Right lung (tissue), 5 donors: ENCODE data around the gene SSH2. TPM values are rescaled to one million over a fixed set of nuclear protein-coding genes. Genes with fewer than 3 reads are reported as not detected.

Source experiments
- DNase-seq, 2 donors: peaks; one replicate each; pipeline ENCODE4 v3.0.0-alpha.2; 2013
- polyA plus RNA-seq, 5 donors: library from polyadenylated mRNA; unstranded; fragments of 120-200 nt; gene quantifications; one replicate each; pipeline versions ENCODE4 v1.2.1 to v1.2.3, GENCODE V29; 2013; ENCODE audit warnings: inconsistent platforms in 1 of 5, low replicate concordance in 1 of 5; ENCODE audit not compliant: insufficient read length in 5 of 5, insufficient read depth in 1 of 5

Gene SSH2
- polyA plus RNA-seq, 5 donors, result 18.2 to 24.1 (median 23.7) TPM

GRCh38 chr17:29624586-29624985 lies 305.4 kb downstream of the SSH2 start:
- no peak for DNase-seq

- DNase-seq, result no peak
Measured at GRCh38 chr17:29623283-29623647, 306.8 kb downstream of the SSH2 start.

DNA sequence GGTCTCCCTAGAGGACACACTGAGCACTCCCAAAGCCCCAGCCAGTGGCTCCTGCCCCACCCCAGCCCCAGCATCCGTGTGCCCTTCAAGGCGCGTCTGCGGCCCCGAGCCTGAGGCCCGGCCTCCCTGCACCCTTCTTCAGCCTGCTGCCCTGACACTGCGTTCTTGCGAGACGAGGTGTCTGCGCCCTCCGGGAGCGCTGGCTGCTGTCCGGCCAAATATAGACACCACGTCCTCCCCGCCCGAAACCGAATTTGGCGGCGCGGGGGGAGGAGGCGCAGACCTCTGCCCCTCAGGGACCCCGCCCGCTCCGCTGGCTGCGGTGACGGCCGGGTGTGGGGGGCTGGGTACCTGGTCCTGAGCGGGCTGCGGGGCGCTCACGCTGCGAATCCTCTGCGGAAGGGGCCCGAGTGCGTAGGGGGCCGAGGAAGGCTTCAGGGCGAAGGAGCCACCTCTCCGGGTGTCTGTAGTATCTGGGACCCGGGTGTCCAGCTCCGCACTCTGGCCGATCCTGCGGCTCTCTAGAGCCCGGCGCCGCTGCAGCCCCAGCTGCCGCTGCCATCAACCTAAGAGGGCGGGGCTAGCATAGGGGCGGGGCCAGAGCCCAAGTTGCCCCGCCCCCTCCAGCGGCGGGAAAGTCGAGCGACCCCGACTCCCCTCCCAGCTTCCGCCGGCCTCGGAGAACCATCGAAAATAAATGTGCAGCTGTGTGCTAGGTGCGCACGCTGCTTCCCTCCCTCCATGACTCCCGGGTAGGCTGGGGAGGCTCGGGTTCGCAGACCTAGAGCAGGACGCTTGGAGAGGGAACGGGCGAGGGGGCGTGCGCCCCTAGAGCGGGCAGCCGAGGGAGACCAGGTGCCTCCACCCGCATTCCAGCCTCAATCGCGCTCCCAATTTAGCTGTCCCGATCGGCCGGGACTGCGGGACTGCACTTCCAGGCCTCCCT lies 307.4 kb downstream of the SSH2 start, which contains the start of gene CORO6:
CORO6 (minus strand) TSS at position 576 of the 946 bp plus-strand sequence. CDS start 1,491 bp downstream, outside the sequence.
- DNase-seq, result no peak

DNA sequence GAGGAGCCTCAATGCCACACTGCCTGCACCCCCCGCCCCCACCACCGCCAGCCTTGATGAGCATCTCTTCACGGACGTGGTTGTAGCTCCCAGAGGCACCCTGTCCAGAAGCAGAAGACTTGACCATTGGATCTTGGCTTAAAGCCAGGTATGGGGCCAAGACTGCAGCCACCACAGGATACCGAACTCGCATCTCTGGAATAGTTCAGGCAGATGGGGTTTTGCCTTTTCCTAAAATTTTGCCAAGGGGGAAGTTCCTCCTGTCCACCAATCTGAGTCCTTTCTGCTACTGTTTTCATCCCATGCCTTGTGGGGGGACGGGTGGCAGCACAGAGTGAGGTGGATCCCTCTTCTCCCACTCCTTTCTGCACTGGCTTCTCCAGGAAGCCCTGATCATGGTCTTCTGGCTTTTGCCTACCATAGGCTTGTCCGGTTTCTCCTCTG lies 308.3 kb downstream of the SSH2 start:
- no peak for DNase-seq

- DNase-seq, result no peak
Measured at GRCh38 chr17:29620779-29621500, 309.1 kb downstream of the SSH2 start.

GRCh38 chr17:29620271-29620670 lies 309.8 kb downstream of the SSH2 start:
- DNase-seq, result no peak

- DNase-seq, result no peak
Measured at GRCh38 chr17:29619251-29619650, 310.8 kb downstream of the SSH2 start.

GRCh38 chr17:29618272-29619065 lies 311.6 kb downstream of the SSH2 start:
- DNase-seq, result no peak

GRCh38 chr17:29617481-29618271 lies 312.4 kb downstream of the SSH2 start:
- no peak for DNase-seq

DNA sequence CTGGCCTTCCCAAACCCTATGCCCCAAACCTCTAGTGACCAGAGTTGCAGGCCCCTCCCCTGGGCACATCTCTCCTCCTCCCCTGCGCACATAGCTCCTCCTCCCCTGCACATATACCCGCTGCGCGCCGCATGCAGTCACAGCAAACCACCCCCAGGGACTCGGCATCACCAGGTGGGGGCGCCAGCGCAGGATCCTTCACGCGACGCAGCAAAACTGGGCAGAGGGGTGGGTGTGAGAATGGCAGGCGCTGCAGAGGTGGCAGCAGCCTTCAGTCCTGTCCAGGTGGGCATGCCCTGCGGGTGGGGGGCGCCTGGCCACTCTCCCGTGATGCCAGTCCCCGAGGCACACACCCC lies 312.9 kb downstream of the SSH2 start:
- no peak for DNase-seq

GRCh38 chr17:29616300-29617048 lies 313.6 kb downstream of the SSH2 start:
- DNase-seq, result no peak

DNA sequence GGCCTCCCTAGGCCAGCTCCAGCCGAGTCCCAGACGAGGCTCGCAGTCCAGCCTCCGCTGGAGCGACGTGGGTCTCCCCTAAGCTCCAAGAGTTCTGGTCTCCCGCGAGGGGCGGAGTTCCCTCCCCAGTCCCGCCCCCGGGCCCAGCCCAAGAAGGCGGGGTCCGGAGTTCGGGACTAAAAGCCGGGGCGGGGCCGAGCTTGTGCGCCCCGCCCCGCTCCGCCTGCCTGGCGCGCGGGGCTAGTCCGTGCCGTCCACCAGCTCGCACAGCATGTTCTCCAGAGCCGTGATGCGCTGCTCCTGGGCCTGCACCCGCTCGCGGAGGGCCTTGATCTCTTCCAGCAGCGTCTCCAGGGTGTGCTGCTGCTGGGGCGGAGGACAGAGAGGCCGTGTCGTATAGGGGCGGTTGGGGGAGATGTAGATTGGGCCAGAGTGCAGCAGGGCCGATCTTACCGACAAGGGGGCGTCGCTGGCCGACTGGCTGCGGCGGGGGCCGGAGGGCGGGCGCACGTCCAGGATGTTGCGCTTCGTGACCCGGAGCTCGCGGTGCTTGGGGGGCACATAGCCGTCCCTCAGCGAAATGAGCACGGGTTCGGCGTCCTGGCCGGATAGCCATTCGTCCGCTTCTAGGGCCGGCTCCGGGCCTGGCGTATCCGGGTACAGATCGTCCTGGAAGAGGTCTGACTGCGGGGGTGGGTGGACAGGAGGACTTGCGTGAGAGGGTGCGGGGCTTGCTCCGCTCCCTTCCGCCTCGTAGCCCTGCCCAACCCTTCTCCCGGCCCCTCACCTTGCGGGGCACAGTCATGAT lies 314.3 kb downstream of the SSH2 start:
- peak; percentile 76 to 78 for DNase-seq

- no peak for DNase-seq
Measured at GRCh38 chr17:29615048-29615385, 315.0 kb downstream of the SSH2 start.

DNA sequence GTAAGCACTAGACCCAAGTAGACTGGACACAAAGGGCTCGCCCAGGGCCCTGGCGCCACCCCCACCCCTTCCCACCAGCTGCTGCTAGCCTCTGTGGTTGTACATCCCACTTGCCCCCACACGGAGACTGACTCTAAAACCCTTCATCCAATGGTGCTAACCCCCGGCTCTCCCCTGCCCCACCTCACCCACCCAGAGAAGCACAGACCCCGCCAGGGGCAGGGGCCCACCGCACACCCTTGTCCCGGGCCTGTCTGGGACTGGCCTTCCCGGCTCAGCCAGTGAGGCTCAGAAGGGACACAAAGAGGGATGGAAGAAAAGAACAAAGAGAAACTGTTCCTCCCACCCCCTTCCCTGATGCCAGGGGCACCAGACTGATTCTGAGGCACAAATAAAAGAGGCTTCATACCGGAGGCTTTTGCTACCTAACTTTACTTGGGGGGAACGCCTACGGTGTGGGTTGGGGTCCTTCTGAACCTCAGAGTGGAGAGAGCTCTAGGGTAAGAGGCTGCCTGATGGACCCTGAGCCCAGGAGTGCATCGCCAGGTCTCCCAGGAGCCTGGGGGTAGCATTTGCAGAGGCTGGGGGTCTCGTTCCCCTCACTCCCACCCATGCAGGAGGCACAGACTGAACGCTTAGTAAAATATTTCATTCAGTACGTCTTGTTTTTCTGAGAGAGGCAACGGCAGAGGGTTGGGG lies 315.5 kb downstream of the SSH2 start:
- DNase-seq, result no peak

DNA sequence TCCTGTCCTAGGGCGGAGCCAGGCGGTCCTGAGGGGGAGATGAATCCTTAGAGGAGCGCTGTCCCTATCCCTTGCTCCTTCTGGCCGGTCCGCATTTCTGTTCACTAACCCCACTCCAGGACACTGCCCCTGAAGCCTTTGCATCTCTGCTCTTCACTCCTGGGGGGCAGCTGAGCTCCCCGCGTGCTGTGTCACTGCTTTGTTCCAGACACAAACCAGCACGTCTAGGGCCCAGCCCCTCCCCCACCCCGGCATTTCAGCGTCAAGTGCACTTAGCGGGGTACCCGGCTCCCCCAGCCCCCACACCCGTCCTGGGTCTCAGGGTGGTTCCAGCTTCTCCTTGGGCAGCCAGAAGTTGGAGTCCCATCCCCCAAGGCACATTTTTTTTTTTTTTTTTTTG lies 316.2 kb downstream of the SSH2 start:
- no peak for DNase-seq

- DNase-seq, result peak; percentile 85
Measured at GRCh38 chr17:29613352-29613837, 316.6 kb downstream of the SSH2 start.

- no peak for DNase-seq
Measured at GRCh38 chr17:29612404-29613280, 317.4 kb downstream of the SSH2 start.

DNA sequence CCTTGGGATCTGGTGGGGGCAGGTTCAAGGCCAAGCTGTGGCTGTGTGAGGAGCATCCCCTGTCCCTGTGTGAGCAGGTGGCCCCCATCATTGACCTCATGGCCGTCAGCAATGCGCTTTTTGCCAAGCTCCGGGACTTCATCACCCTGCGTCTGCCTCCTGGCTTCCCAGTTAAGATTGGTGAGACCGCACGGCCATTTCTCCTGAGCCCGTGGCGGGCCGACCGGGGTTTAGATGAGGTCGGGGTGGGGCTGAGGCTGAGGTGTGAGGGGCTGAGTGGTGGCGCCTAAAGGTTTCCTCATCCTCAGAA lies 318.0 kb downstream of the SSH2 start:
- DNase-seq, result no peak
